ENCODE data around the gene ATP2A1.
"Not testable (repeated sequence)": the region's sequence is repeated elsewhere in the genome, so short reads cannot be mapped to it uniquely, and the experiment has no call there.

ATP2A1 gene

GRCh38 chr16:28883221-28883996 lies 5.1 kb downstream of the ATP2A1 start:
- no peak for DNase-seq

- no peak for DNase-seq
These were observed 5.8 kb downstream of the ATP2A1 start for GRCh38 chr16:28884045-28884444.

GRCh38 chr16:28886945-28887344 lies 8.7 kb downstream of the ATP2A1 start:
- no peak for DNase-seq

GRCh38 chr16:28890355-28890754 lies 12.1 kb downstream of the ATP2A1 start:
- not testable (repeated sequence) for DNase-seq

GRCh38 chr16:28891964-28892890 lies 13.9 kb downstream of the ATP2A1 start:
- DNase-seq: no peak

- DNase-seq: no peak
These were observed 15.0 kb downstream of the ATP2A1 start for GRCh38 chr16:28893291-28893690.

- no peak for DNase-seq
These were observed 17.3 kb downstream of the ATP2A1 start for GRCh38 chr16:28895609-28896008.

GRCh38 chr16:28897826-28898225 lies 19.5 kb downstream of the ATP2A1 start:
- no peak for DNase-seq

GRCh38 chr16:28898266-28898665 lies 20.0 kb downstream of the ATP2A1 start:
- DNase-seq: no peak

- DNase-seq: no peak
These were observed 20.7 kb downstream of the ATP2A1 start for GRCh38 chr16:28898942-28899341.

GRCh38 chr16:28899882-28900590 lies 21.7 kb downstream of the ATP2A1 start:
- DNase-seq: no peak

- DNase-seq: no peak
These were observed 22.3 kb downstream of the ATP2A1 start for GRCh38 chr16:28900601-28901000.

- DNase-seq: no peak
These were observed 23.6 kb downstream of the ATP2A1 start for GRCh38 chr16:28901862-28902261.

- DNase-seq: no peak
These were observed 24.6 kb downstream of the ATP2A1 start for GRCh38 chr16:28902909-28903308.

- DNase-seq: no peak
These were observed 25.2 kb downstream of the ATP2A1 start for GRCh38 chr16:28903344-28904042.

- DNase-seq: no peak
These were observed 26.1 kb downstream of the ATP2A1 start for GRCh38 chr16:28904363-28904762.

- DNase-seq: no peak
These were observed 26.5 kb downstream of the ATP2A1 start for GRCh38 chr16:28904828-28905227.

GRCh38 chr16:28905229-28905754 lies 27.0 kb downstream of the ATP2A1 start:
- no peak for DNase-seq

- no peak for DNase-seq
These were observed 27.6 kb downstream of the ATP2A1 start for GRCh38 chr16:28905800-28906372.

- DNase-seq: no peak
These were observed 32.1 kb downstream of the ATP2A1 start for GRCh38 chr16:28910086-28911031.

- DNase-seq: no peak
These were observed 34.3 kb downstream of the ATP2A1 start for GRCh38 chr16:28912558-28912957.
